SK-N-SH treated with all-trans-retinoic acid at 6 μM for 48 hours (cell line): ENCODE results near the gene HERC2.

Source experiments
- ATAC-seq: fragments of 200-7000 bp; cut with Tn5 transposase; 3 replicates; pipeline ENCODE4 v1.9.1; 2020; ENCODE audit warnings: mild to moderate bottlenecking, moderate library complexity
- ARNTL ChIP-seq: fragments of 450-650 bp; formaldehyde crosslinking; IDR thresholded peaks from 2 replicates; pipeline ENCODE4 v1.5.0; 2020; ENCODE audit warnings: low read depth, mild to moderate bottlenecking, moderate library complexity, borderline replicate concordance
- CSDC2 ChIP-seq: fragments of 250-450 bp; sonication (Bioruptor Pico); IDR thresholded peaks from 2 replicates; pipeline ENCODE4 v1.5.0; 2020; ENCODE audit warnings: mild to moderate bottlenecking, moderate library complexity
- ESRRG ChIP-seq: fragments of 250-450 bp; sonication (Bioruptor Pico); IDR thresholded peaks from 2 replicates; pipeline ENCODE4 v1.6.1; 2021; ENCODE audit warnings: mild to moderate bottlenecking
- GLIS3 ChIP-seq: fragments of 250-450 bp; sonication (Bioruptor Pico); IDR thresholded peaks from 2 replicates; pipeline ENCODE4 v1.5.0; 2020; ENCODE audit warnings: mild to moderate bottlenecking, moderate library complexity
- ISL1 ChIP-seq: fragments of 250-450 bp; sonication (Bioruptor Pico); IDR thresholded peaks from 2 replicates; pipeline ENCODE4 v2.1.2; 2022; ENCODE audit warnings: mild to moderate bottlenecking, moderate library complexity
- OSR1 ChIP-seq: fragments of 250-450 bp; sonication (Bioruptor Pico); IDR thresholded peaks from 2 replicates; pipeline ENCODE4 v1.8.0; 2022; ENCODE audit warnings: moderate library complexity, mild to moderate bottlenecking, inconsistent platforms
- PATZ1 ChIP-seq: fragments of 250-450 bp; sonication (Bioruptor Pico); IDR thresholded peaks from 2 replicates; pipeline ENCODE4 v1.8.0; 2020; ENCODE audit warnings: mild to moderate bottlenecking, moderate library complexity, borderline replicate concordance
- POU6F1 ChIP-seq: fragments of 250-450 bp; sonication (Bioruptor Pico); IDR thresholded peaks from 2 replicates; pipeline ENCODE4 v1.8.0; 2021; ENCODE audit warnings: low read depth, mild to moderate bottlenecking, moderate library complexity, borderline replicate concordance
- PPARA ChIP-seq: fragments of 250-450 bp; sonication (Bioruptor Pico); IDR thresholded peaks from 2 replicates; pipeline ENCODE4 v1.5.0; 2020; ENCODE audit warnings: mild to moderate bottlenecking, borderline replicate concordance
- RARB ChIP-seq: fragments of 250-450 bp; sonication (Bioruptor Pico); IDR thresholded peaks from 2 replicates; pipeline ENCODE4 v1.8.0; 2021; ENCODE audit warnings: mild to moderate bottlenecking, moderate library complexity
- SNAI2 ChIP-seq: fragments of 250-450 bp; sonication (Bioruptor Pico); IDR thresholded peaks from 2 replicates; pipeline ENCODE4 v1.5.0; 2020; ENCODE audit warnings: mild to moderate bottlenecking, moderate library complexity
- TOX ChIP-seq: fragments of 250-450 bp; sonication (Bioruptor Pico); IDR thresholded peaks from 2 replicates; pipeline ENCODE4 v1.8.0; 2021; ENCODE audit warnings: mild to moderate bottlenecking, moderate library complexity, borderline replicate concordance
- ZC3H10 ChIP-seq: fragments of 250-450 bp; sonication (Bioruptor Pico); IDR thresholded peaks from 2 replicates; pipeline ENCODE4 v1.5.1; 2021; ENCODE audit warnings: mild to moderate bottlenecking, moderate library complexity
- ZFP3 ChIP-seq: fragments of 250-450 bp; sonication (Bioruptor Pico); IDR thresholded peaks from 2 replicates; pipeline ENCODE4 v1.5.0; 2020; ENCODE audit warnings: mild to moderate bottlenecking, moderate library complexity
- ZFP30 ChIP-seq: fragments of 450-650 bp; formaldehyde crosslinking; IDR thresholded peaks from 2 replicates; pipeline ENCODE4 v1.5.0; 2022; ENCODE audit warnings: mild to moderate bottlenecking, moderate library complexity
- ZNF565 ChIP-seq: fragments of 450-650 bp; formaldehyde crosslinking; conservative IDR thresholded peaks from 2 replicates; pipeline ENCODE4 v1.5.0; 2020; ENCODE audit warnings: low read depth, mild to moderate bottlenecking, moderate library complexity
- ZNF70 ChIP-seq: fragments of 450-650 bp; formaldehyde crosslinking; IDR thresholded peaks from 2 replicates; pipeline ENCODE4 v1.5.0; 2020; ENCODE audit warnings: mild to moderate bottlenecking, moderate library complexity
- ZNF8 ChIP-seq: fragments of 450-650 bp; formaldehyde crosslinking; IDR thresholded peaks from 2 replicates; pipeline ENCODE4 v1.5.0; 2020; ENCODE audit warnings: mild to moderate bottlenecking, moderate library complexity
- TF ChIP-seq, protein P1 (sequence below): fragments of 250-450 bp; sonication (Bioruptor Pico); IDR thresholded peaks from 2 replicates; pipeline ENCODE4 v1.5.0; 2020; ENCODE audit warnings: mild to moderate bottlenecking, moderate library complexity
- TF ChIP-seq, protein P2 (sequence below): fragments of 250-450 bp; sonication (Bioruptor Pico); IDR thresholded peaks from 2 replicates; pipeline ENCODE4 v1.5.1; 2020; ENCODE audit warnings: low read depth, mild to moderate bottlenecking, moderate library complexity

HERC2 gene

DNA sequence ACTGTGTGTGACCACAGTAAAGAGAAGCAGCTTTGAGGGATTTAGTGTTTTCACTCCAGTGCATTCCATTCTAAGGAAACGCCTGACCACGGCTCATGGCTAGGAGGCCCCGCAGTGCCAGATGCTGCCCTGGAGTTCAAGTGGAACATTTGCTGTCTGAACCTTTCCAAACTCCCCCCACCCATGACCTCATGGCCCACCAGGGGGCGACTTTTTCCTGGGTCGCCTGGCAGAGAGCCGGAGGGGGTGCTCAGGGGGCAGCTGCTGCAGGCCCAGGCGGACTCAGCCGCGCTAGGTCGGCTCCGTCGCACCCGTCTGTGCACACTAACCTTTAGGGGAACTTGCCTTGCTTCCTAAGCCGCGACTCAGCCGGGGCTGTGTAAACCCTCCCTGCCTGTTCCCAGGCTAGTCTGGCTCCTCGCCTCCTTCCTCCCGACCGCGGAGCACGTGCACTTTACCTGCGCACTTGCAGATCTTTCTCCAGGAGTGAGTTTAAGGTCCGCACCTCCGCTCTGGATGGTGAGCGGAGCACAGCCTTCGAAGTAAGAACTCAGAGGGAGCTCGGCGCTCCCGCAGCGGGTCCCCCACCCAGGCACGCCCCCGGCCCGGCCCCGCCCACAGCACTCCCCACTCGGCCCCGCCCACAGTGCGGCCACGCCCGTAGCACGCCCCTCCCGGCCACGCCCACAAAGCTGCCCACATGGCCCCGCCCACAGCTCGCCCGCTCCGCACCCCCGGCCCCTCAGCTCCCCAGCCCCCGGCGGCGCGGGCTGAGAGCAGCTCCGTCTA, 223.0 kb downstream of the HERC2 start, which contains the start of gene OCA2:
OCA2 (minus strand) TSS at position 550 of the 789 bp plus-strand sequence. CDS start 17,441 bp downstream, outside the sequence.
- peak; percentile 37 for ATAC-seq
- TF ChIP-seq PATZ1 (CRISPR knock-in tag) = no peak
- no peak for TF ChIP-seq CSDC2
- TF ChIP-seq ZNF565 (CRISPR knock-in tag) = no peak
- no peak for TF ChIP-seq ZNF8 (CRISPR knock-in tag)
- TF ChIP-seq ISL1 (CRISPR knock-in tag) = no peak
- TF ChIP-seq, protein P1, sequence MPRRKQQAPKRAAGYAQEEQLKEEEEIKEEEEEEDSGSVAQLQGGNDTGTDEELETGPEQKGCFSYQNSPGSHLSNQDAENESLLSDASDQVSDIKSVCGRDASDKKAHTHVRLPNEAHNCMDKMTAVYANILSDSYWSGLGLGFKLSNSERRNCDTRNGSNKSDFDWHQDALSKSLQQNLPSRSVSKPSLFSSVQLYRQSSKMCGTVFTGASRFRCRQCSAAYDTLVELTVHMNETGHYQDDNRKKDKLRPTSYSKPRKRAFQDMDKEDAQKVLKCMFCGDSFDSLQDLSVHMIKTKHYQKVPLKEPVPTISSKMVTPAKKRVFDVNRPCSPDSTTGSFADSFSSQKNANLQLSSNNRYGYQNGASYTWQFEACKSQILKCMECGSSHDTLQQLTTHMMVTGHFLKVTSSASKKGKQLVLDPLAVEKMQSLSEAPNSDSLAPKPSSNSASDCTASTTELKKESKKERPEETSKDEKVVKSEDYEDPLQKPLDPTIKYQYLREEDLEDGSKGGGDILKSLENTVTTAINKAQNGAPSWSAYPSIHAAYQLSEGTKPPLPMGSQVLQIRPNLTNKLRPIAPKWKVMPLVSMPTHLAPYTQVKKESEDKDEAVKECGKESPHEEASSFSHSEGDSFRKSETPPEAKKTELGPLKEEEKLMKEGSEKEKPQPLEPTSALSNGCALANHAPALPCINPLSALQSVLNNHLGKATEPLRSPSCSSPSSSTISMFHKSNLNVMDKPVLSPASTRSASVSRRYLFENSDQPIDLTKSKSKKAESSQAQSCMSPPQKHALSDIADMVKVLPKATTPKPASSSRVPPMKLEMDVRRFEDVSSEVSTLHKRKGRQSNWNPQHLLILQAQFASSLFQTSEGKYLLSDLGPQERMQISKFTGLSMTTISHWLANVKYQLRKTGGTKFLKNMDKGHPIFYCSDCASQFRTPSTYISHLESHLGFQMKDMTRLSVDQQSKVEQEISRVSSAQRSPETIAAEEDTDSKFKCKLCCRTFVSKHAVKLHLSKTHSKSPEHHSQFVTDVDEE (CRISPR knock-in tag) = no peak
- TF ChIP-seq ZC3H10 = no peak
- no peak for TF ChIP-seq PPARA (CRISPR knock-in tag)
- no peak for TF ChIP-seq SNAI2 (CRISPR knock-in tag)
- no peak for TF ChIP-seq GLIS3 (CRISPR knock-in tag)
- TF ChIP-seq, protein P2, sequence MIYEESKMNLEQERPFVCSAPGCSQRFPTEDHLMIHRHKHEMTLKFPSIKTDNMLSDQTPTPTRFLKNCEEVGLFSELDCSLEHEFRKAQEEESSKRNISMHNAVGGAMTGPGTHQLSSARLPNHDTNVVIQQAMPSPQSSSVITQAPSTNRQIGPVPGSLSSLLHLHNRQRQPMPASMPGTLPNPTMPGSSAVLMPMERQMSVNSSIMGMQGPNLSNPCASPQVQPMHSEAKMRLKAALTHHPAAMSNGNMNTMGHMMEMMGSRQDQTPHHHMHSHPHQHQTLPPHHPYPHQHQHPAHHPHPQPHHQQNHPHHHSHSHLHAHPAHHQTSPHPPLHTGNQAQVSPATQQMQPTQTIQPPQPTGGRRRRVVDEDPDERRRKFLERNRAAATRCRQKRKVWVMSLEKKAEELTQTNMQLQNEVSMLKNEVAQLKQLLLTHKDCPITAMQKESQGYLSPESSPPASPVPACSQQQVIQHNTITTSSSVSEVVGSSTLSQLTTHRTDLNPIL = no peak
- no peak for TF ChIP-seq ZFP3 (CRISPR knock-in tag)
- no peak for TF ChIP-seq ZNF70 (CRISPR knock-in tag)
- TF ChIP-seq ARNTL = no peak
- no peak for TF ChIP-seq ESRRG
- no peak for TF ChIP-seq POU6F1
- TF ChIP-seq OSR1 (CRISPR knock-in tag) = no peak
- no peak for TF ChIP-seq ZFP30 (CRISPR knock-in tag)
- TF ChIP-seq TOX (CRISPR knock-in tag) = no peak
- TF ChIP-seq RARB (CRISPR knock-in tag) = no peak

- ATAC-seq = no peak
- no peak for TF ChIP-seq GLIS3 (CRISPR knock-in tag)
- TF ChIP-seq RARB (CRISPR knock-in tag) = no peak
Observed at GRCh38 chr15:28098360-28098765, 223.6 kb downstream of the HERC2 start.

DNA sequence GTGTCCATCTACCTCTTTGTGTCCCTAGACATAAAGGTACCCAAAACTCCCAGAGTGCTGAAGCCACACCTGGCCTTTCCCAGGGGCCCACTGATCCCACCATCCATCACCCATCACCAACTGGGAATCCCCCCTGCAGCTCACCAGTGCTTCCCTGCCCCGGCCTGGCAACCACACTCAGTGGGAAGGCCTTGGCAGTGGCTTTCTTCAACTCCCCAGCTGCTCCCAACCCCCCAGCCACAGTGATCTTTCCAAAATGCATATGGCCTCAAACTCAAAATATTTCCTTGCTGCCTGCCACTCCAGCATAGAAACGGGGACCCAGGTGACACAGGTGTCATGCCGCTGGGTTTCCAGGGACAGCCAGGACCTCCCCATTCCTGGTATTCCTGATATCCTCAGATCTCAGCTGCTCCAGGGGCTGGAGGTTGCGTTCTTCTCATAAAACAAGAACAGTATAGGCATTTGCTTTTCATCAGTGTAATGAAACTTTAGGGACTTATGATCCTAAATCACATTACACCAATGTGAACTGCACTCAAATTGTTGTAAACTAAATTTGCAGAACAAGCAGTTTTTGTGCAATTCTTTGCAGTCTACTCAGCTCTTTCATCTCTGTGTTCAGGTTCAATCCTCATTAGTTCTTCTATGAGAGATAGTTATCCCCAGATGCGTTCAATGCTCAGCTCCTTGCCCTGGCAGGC, 224.2 kb downstream of the HERC2 start:
- no peak for TF ChIP-seq ZNF565 (CRISPR knock-in tag)
- no peak for TF ChIP-seq POU6F1
- TF ChIP-seq TOX (CRISPR knock-in tag) = no peak
- no peak for ATAC-seq
